ENCODE data around the gene DHODH. TPM values are rescaled to one million over a fixed set of nuclear protein-coding genes. Genes with fewer than 3 reads are reported as not detected.
"Not testable (repeated sequence)": the region's sequence is repeated elsewhere in the genome, so short reads cannot be mapped to it uniquely, and the experiment has no call there.

DHODH gene
- total RNA-seq, 4 donors from 2014 or later: 4.5 to 7.8 (median 6.5) TPM

GRCh38 chr16:72001180-72001874 lies 7.2 kb upstream of the DHODH start:
- Histone ChIP-seq H3K36me3 (no peaks in the 10 kb centered on the region), H3K9me3 (no peaks in the 10 kb centered on the region), H3K4me3 (no peak overlapping the region), H3K27ac (no peak overlapping the region), H3K27me3 (peaks cover 31% of the 10 kb centered on the region), H3K4me1 (no peaks in the 10 kb centered on the region)
- no peak for ATAC-seq
- TF ChIP-seq POLR2AphosphoS5 (IDR thresholded peaks at IDR 0.05) (no peak), POLR2A (IDR thresholded peaks at IDR 0.05) (no peak), EP300 (IDR thresholded peaks at IDR 0.05) (no peak), CTCF (IDR thresholded peaks at IDR 0.05) (no peak)
- WGBS, 2 donors (ENCODE audit: low coverage in 1 of 2): 54 to 63% methylated on average over 7 of the region's 7 CpGs

- no peaks in the 10 kb centered on the region for H3K4me1 ChIP-seq
- WGBS, 2 donors (ENCODE audit: low coverage in 1 of 2): 55 to 64% methylated on average over 1 of the region's 1 CpG
- no peak for ATAC-seq
- no peak overlapping the region for H3K4me3 ChIP-seq
- no peak overlapping the region for H3K27ac ChIP-seq
- H3K36me3 ChIP-seq: no peaks in the 10 kb centered on the region
- H3K27me3 ChIP-seq: peaks cover 21% of the 10 kb centered on the region
- no peaks in the 10 kb centered on the region for H3K9me3 ChIP-seq
- TF ChIP-seq POLR2A (IDR thresholded peaks at IDR 0.05): no peak
- no peak for TF ChIP-seq POLR2AphosphoS5 (IDR thresholded peaks at IDR 0.05)
Observed at GRCh38 chr16:72002619-72003018, 5.9 kb upstream of the DHODH start.

- Histone ChIP-seq H3K36me3 (peaks cover 0 to 15% of the 10 kb centered on the region in 2 donors), H3K27ac (peak overlapping the region in 3 of 4 donors; percentile 27 to 79 (median 53)), H3K4me3 (peak overlapping the region in 1 of 2 donors; percentile 89)
- not testable (repeated sequence) for H3K9me3 ChIP-seq, H3K4me1 ChIP-seq, ATAC-seq, H3K27me3 ChIP-seq
- 67 to 69% methylated on average over 4 to 6 of the region's 9 CpGs for WGBS, 2 donors (ENCODE audit: low coverage in 1 of 2)
Observed at GRCh38 chr16:72008065-72008423, 500 bp upstream of the DHODH start.

- no peak for TF ChIP-seq CTCF (IDR thresholded peaks at IDR 0.05)
- TF ChIP-seq POLR2AphosphoS5 (IDR thresholded peaks at IDR 0.05): no peak
- TF ChIP-seq POLR2A (IDR thresholded peaks at IDR 0.05): no peak
- TF ChIP-seq EP300 (IDR thresholded peaks at IDR 0.05): no peak
- Histone ChIP-seq H3K36me3 (peaks cover 0 to 31% of the 10 kb centered on the region in 2 donors), H3K4me3 (no peak overlapping the region), H3K27ac (no peak overlapping the region), H3K9me3 (no peaks in the 10 kb centered on the region), H3K27me3 (no peaks in the 10 kb centered on the region), H3K4me1 (peaks cover 0 to 9% (median 0%) of the 10 kb centered on the region in 3 donors)
- 98 to 100% methylated on average over 2 to 9 of the region's 10 CpGs for WGBS, 2 donors (ENCODE audit: low coverage in 1 of 2)
- ATAC-seq: no peak
Observed at GRCh38 chr16:72009779-72010178, 1.2 kb downstream of the DHODH start.

- peaks cover 0 to 9% (median 0%) of the 10 kb centered on the region in 3 donors for H3K4me1 ChIP-seq
- peaks cover 0 to 56% of the 10 kb centered on the region in 2 donors for H3K36me3 ChIP-seq
- H3K27me3 ChIP-seq: no peaks in the 10 kb centered on the region
- no peak overlapping the region for H3K27ac ChIP-seq
- 62 to 83% methylated on average over 1 to 3 of the region's 9 CpGs for WGBS, 2 donors (ENCODE audit: low coverage in 1 of 2)
- no peak overlapping the region for H3K4me3 ChIP-seq
- no peaks in the 10 kb centered on the region for H3K9me3 ChIP-seq
- ATAC-seq: no peak
- no peak for TF ChIP-seq POLR2A (IDR thresholded peaks at IDR 0.05)
- no peak for TF ChIP-seq CTCF (IDR thresholded peaks at IDR 0.05)
- no peak for TF ChIP-seq POLR2AphosphoS5 (IDR thresholded peaks at IDR 0.05)
Observed at GRCh38 chr16:72012607-72013006, 4.1 kb downstream of the DHODH start.

GRCh38 chr16:72013389-72013788 lies 4.8 kb downstream of the DHODH start:
- TF ChIP-seq POLR2AphosphoS5 (IDR thresholded peaks at IDR 0.05) (no peak), EP300 (IDR thresholded peaks at IDR 0.05) (no peak), POLR2A (IDR thresholded peaks at IDR 0.05) (no peak), CTCF (IDR thresholded peaks at IDR 0.05) (no peak)
- no peak overlapping the region for H3K4me3 ChIP-seq
- peak overlapping the region in 2 of 4 donors; percentile 30 to 48 for H3K27ac ChIP-seq
- peaks cover 0 to 63% of the 10 kb centered on the region in 2 donors for H3K36me3 ChIP-seq
- 30 to 43% methylated on average over 1 to 5 of the region's 5 CpGs for WGBS, 2 donors (ENCODE audit: low coverage in 1 of 2)
- H3K9me3 ChIP-seq: no peaks in the 10 kb centered on the region
- peaks cover 0 to 4% (median 0%) of the 10 kb centered on the region in 3 donors for H3K4me1 ChIP-seq
- H3K27me3 ChIP-seq: no peaks in the 10 kb centered on the region
- no peak for ATAC-seq

Data from gastroesophageal sphincter (tissue), 4 donors.